Daoy (cell line): ENCODE results near the gene TOMM20. TPM values are rescaled to one million over a fixed set of nuclear protein-coding genes. Genes with fewer than 3 reads are reported as not detected.
"Not testable (repeated sequence)": the region's sequence is repeated elsewhere in the genome, so short reads cannot be mapped to it uniquely, and the experiment has no call there.

ENCODE experiments used
- DNase-seq: peaks from one replicate; pipeline ENCODE4 v3.0.0-alpha.2; 2015; ENCODE audit warnings: low read depth
- total RNA-seq: library from RNA; depleted of rRNA; stranded (reverse); fragments of >200 nt; shearing (Covaris generic); gene quantifications from 2 replicates; pipeline ENCODE4 v1.2.3, GENCODE V29; 2014; rRNA removed

Gene TOMM20
- total RNA-seq = 73.2 and 86.1 TPM in 2 replicates

- peak; percentile 99 for DNase-seq
These were observed at the start of gene TOMM20 for GRCh38 chr1:235128456-235129328. Gene TOMM20, minus strand, starts transcription at chr1:235128837. Its CDS starts 122 bp downstream, at chr1:235128715.

DNA sequence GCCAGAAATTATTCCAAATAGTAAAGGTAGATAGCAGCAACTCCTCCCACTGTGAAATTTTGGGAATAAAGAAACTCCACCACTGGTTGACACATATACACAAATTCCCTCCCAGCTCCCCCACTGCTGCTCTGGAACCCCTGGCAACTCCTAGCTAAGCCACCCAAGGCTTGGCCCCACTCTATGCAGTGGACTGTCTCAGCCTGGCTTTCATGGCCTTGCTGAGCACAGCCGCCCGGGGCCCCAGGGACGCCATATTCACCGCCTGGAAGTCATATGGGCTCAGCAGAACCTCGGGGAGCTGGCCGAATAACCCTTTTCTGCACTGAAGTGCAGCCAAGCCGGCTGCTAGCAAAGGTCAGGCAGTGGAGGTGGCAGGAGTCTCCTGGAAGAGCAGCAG lies 47.8 kb upstream of the TOMM20 start:
- no peak for DNase-seq

DNA sequence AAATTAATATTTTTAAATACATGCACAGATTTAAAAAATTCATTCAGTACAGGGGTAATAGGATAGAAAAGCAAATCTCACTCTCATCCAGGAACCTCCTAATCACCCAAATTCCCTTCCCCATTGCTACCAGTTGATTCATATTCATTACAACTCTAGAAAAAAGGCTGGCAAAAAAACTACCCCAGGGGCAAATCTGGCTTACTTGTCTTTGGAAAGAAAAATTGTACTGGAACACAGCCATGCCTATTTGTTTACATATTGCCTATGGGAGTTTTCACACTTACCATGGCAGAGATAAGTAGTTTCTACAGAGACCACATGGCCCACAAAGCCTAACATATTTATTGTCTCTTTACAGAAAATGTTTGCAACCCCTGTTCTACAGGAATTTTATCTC lies 41.3 kb upstream of the TOMM20 start:
- no peak for DNase-seq

DNA sequence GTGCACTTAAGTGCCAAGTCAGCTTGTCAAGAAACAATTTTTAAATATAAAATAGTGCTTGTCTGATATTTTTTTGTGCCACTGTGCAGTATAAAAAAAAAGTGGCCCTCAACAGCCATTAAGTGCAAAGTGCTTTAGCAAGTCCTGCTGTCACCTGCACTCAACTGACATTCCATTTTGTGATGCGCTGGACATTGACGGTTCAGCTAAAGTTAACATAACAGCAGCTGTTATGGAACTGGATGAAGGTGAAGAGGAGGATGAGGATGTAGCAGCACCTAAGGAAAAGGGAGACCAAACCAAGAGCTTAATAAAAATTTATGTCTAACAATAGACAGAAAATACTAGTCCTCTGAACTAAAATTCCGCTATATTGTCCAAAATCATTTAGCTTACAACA lies 39.7 kb upstream of the TOMM20 start:
- no peak for DNase-seq

- no peak for DNase-seq
These were observed 33.2 kb upstream of the TOMM20 start for GRCh38 chr1:235161685-235162327.

DNA sequence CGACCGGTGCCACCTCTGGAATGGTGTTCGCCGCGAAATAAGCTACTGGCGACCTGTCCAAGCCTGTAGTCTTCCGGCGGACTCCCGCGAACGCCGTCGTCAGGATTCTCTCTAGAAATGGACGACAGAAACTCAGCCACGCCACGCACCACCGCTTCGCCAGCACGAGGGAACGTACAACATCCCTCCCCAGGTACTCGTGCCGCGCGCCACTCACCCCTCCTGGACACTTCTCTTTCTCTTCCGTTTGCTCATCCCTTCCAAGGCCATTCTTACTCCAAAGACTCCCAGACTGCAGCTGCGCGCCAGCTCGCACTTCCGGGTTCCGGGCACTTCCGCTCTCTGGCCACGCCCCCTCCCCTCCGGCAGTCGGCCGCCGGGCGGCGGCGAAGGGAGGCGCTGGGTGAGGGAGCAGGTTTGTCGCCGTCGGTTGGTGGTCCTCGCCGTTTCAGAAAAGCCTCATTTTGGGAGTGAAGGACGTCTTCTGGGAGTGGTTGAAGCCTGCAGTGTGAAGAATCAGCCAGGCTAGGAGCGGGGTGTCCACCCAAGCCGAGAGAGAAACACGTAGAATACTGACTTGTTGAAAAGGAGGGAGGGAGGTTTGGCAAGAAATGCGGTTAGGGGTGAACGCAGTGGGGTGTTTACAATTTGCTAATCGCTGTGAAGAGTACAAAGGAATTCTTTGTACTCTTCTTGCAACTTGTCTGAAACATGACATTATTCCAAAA lies 32.5 kb upstream of the TOMM20 start, which contains the start of gene RBM34:
RBM34 (minus strand) TSS at position 294 of the 728 bp plus-strand sequence; CDS start at position 270, 24 bp downstream.
- peak; percentile 95 for DNase-seq

DNA sequence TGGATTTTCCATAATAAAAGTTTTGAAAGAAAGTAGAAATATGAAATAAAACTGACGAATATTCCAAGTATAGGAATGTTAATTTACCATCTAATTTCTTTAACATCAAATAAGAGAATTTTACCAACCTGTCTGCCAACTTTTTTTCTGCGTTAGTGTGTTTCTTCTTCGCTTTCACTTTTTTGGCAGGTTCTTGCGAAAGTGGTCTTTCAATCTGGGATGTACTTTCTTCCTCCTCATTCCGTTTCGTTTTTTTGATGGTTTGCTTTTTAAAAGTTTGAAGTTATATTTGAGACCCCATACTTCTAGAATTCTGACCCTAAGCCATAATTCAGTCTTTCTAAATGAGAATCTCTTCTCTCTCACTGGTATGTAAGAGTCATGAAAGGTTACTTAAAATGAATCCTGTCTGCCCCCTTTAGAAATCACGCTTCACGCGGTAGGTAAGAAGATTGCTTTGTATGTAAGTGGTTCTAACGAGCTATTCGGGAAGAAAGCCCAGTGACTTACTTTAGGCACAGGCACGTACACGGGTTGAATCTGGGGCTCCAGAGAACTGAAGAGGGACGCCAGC lies 31.8 kb upstream of the TOMM20 start:
- DNase-seq = no peak

GRCh38 chr1:235159930-235160329 lies 31.3 kb upstream of the TOMM20 start:
- DNase-seq = peak; percentile 11

DNA sequence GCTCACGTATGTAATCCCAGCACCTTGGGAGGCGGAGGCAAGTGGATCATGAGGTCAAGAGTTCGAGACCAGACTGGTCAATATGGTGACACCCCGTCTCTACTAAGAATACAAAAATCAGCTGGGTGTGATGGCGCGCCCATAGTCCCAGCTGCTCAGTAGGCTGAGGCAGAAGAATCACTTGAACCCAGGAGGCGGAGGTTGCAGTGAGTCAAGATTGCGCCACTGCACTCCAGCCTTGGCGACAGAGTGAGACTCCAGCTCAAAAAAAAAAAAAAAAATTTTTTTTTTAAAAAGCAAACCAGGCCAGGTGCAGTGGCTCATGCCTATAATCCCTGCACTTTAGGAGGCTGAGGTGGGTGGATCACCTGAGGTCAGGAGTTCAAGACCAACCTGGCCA lies 30.6 kb upstream of the TOMM20 start:
- DNase-seq = not testable (repeated sequence)

GRCh38 chr1:235158680-235159079 lies 30.0 kb upstream of the TOMM20 start:
- no peak for DNase-seq

- DNase-seq = no peak
These were observed 28.5 kb upstream of the TOMM20 start for GRCh38 chr1:235157150-235157549.

GRCh38 chr1:235156740-235157139 lies 28.1 kb upstream of the TOMM20 start:
- DNase-seq = no peak

DNA sequence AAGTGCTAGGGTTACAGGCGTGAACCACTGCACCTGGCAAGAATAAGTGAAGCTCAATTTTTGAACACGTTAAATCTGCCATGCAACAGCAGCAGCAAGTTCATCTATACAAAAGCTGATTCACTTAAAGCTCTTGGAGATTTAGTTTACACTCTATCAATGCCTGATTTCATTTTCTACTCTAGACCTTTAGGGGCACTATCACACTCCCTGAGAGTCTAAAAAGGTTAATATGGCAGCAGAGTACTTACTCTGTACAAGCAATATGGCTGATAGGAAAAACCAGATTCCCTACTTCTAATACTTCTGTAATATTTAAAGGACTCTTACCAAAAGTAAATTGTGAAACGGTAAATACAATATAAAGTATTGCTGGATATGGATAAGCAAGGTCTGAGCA lies 27.6 kb upstream of the TOMM20 start:
- DNase-seq = no peak

DNA sequence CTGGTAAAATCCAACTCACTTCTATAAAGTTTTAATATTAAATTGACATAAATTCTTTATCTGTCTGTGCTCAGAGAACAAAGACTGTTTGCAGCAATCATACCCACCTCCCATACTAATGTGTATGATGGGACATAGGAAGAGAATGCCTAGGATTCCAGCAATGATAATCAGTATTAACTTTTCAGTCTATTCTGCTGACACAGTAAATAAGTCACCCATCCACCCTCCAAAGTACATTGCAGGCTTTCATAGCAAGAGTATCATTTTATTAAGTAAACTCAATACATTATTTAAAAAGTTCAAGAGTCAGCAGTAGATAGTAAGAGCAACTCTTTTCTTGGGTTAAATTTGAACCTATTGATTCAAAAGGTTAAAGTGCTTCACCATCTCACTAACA lies 23.6 kb upstream of the TOMM20 start:
- no peak for DNase-seq

DNA sequence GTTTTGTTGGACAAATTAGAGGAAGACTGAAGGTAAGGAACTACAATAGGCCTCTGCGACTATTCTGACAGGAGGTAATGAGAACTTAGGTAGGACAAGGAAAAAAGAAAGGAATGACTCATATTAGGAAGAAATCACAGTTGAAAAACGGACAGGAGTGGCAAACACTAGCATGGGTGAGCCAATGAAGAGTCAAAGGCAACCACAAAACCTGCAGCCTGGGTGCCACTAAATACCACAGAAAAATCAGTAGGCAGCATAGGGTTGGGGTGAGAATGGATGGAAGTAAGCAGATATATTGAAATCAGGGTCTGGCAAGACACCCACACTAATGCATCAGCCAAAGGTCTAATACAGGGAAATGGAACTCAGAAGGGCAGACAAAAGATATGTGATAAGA lies 22.4 kb upstream of the TOMM20 start:
- DNase-seq = no peak

- no peak for DNase-seq
These were observed 21.2 kb upstream of the TOMM20 start for GRCh38 chr1:235149824-235150223.

DNA sequence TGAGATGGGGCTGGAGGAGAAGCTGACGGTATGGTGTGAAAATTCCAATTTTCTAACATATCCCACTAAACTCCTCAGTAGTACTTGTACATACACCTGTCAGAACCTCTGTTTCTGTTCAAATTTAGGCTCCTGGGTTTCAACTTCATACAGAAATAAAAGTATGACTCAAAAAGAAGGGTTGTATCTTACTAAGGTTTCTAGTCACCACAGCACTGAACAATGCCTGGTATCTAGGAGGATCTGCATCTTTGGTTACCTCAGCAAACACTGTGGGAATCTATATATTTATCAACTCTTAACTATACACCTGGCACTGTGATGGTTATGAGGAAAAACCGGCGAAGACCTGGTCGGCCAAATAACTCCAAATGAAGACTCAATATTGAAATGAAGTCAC lies 18.6 kb upstream of the TOMM20 start:
- DNase-seq = no peak

GRCh38 chr1:235145639-235146038 lies 17.0 kb upstream of the TOMM20 start:
- no peak for DNase-seq

GRCh38 chr1:235142991-235143390 lies 14.4 kb upstream of the TOMM20 start:
- DNase-seq = no peak

DNA sequence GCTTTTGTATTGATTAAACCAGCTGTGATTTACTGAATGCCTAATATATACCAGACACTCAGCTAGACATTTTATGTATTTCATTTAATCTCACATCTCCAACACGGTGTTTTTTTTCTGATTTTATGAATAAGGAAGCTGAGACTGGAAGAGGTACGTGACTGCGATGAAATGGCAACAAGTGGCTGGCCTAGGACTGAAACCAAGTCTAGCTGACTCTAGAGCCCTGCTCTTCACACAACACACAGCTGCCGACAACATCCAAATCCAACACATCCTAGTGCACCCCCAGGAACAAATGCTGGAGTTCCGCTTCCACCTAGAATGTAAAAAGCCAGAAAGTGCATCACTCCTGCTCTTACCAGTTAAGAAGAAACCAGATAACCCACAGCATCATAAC lies 10.7 kb upstream of the TOMM20 start:
- DNase-seq = no peak

DNA sequence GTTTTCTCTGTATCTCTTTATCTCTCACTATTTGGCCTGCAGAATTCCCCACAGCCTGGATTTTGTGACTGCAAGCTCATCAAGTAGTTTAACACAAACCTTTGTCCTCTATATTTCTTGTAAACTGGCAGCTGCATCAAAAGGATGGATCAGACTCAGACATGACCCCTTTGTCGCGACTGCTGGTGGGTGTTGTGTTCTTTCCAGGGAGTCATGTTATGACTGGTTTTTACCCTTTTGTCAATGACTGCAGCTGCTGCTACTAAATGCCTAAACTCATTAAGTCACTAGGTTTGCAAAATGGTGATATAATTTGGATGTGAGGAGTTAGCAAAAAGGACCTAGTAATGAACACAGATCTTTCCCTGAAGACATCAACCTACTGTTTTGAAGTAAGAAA lies 10.2 kb upstream of the TOMM20 start:
- no peak for DNase-seq

DNA sequence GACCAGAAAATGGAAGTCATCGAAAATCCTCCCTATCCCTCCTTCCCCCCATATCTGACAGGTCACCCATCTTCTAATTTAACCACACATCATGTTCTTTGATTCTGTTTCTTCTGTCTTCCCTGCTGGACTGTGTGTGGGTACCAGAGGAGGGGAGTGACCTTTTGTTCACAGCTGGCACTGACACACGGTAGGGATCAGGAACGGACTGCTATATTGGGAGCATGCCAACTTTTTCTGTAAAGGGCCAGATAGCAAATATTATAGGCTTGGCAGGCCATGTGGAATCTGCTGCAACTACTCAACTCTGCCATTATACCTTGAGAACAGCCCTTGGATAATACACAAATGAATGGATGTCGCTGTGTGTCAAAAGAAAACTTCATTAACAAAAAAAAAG lies 7.5 kb upstream of the TOMM20 start:
- DNase-seq = no peak
